ACHN (cell line): Measurements from ENCODE around the gene ARHGEF1.
"Not testable (repeated sequence)": the region's sequence is repeated elsewhere in the genome, so short reads cannot be mapped to it uniquely, and the experiment has no call there.

Experiments used
- DNase-seq: peaks from one replicate; pipeline ENCODE4 v3.0.0-alpha.2; 2015
- in situ Hi-C: cut with HindIII; loops from 2 replicates; pipeline ENCODE4 v1.10.0; 2017; ENCODE audit warnings: low sequenced_read_pairs, low pct_ligation_motif_present, low pct_unique_long_range_greater_than_20kb

ARHGEF1 gene

GRCh38 chr19:41910992-41911888 lies 28.3 kb downstream of the ARHGEF1 start:
- no peak for DNase-seq
- in situ Hi-C loops = no loop called here

GRCh38 chr19:41911889-41912731 lies 29.1 kb downstream of the ARHGEF1 start:
- no peak for DNase-seq
- in situ Hi-C loops = no loop called here

GRCh38 chr19:41912899-41913537 lies 30.0 kb downstream of the ARHGEF1 start:
- in situ Hi-C loops = no loop called here
- no peak for DNase-seq

GRCh38 chr19:41913538-41914423 lies 30.8 kb downstream of the ARHGEF1 start:
- DNase-seq = no peak
- in situ Hi-C loops = no loop called here

GRCh38 chr19:41914424-41914834 lies 31.4 kb downstream of the ARHGEF1 start:
- in situ Hi-C loops, DNase-seq: not testable (repeated sequence)

DNA sequence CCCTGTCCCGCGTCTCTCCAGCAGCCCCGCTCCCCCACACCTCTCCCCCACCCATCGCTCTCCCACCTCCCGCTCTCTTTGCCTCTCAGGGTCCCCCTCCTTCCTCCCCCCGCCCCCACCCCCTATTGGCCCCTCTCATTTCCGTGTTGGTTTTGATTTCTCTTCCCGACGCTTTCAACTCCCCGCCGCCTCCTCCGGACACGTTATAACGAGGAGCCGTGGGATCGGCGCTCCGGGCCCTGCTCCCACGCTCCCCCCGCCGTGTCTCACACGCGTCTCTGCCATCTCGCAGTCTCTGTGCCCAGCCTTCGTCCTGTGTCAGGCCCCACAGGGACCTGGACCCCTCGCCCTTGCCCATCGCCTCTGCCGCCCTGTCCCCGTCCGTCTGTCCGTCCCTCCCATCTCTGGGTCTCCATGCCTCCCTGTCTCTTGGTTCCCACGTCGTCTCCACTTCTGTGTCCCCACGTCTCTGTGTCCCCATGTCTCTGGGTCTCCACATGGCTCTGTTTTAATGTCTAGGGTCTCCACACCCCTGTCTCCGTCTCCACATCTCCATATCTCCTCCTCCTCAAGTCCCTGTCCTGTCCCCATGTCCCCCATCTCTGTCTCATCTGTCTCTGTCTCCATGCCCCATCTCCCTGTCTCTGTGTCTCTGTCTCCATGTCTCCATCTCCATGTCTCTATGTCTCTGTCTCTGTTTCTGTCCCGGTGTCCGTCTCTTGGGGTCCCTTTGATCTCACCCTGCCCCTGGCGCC lies 32.2 kb downstream of the ARHGEF1 start:
- in situ Hi-C loops = no loop called here

GRCh38 chr19:41915776-41916414 lies 32.9 kb downstream of the ARHGEF1 start:
- DNase-seq = no peak
- in situ Hi-C loops = no loop called here

More for the DNA sequence above, 32.2 kb downstream of the ARHGEF1 start:
- no peak for DNase-seq

DNA sequence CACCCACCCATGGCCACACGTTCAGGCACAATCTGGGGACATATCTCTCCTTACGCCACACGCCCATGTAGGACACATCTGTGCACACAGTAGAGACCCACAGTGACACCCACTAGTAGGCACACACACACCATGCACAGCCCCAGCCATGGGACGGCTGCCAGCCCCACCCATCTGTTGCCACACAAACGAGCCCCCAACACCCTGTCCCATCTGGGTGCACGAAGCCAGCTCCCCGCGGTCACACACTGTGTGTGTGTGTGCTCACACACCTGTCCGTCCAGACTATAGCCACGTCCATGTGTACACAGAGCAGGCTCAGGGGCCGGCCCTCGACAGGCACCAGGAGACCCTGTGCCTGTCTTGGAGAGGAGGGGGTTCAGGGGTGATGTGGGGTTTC lies 34.7 kb downstream of the ARHGEF1 start:
- DNase-seq = no peak
- in situ Hi-C loops = no loop called here

GRCh38 chr19:41918095-41918494 lies 35.1 kb downstream of the ARHGEF1 start:
- DNase-seq = no peak
- in situ Hi-C loops = no loop called here

DNA sequence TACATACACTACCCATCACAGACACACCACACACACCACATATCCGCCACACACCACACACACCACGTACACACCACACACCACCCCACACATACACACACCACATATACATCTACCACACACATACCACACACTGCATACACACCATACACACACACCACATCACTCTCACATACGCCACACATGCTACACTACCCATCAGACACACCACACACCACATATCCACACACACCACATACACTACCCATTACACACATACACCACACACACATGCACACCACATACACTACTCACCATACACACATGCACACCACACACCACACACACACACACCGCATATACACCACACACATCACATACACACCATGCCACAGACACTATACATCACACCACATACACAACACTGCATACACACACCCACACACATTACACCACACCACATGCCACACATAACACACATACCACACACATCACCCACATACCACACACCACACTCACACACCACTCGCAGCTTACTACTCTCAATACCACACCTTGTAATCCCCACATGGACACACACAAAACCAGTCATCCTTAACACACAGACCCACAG lies 35.8 kb downstream of the ARHGEF1 start:
- in situ Hi-C loops = no loop called here
- no peak for DNase-seq

GRCh38 chr19:41919948-41920712 lies 37.1 kb downstream of the ARHGEF1 start:
- in situ Hi-C loops = no loop called here
- no peak for DNase-seq

DNA sequence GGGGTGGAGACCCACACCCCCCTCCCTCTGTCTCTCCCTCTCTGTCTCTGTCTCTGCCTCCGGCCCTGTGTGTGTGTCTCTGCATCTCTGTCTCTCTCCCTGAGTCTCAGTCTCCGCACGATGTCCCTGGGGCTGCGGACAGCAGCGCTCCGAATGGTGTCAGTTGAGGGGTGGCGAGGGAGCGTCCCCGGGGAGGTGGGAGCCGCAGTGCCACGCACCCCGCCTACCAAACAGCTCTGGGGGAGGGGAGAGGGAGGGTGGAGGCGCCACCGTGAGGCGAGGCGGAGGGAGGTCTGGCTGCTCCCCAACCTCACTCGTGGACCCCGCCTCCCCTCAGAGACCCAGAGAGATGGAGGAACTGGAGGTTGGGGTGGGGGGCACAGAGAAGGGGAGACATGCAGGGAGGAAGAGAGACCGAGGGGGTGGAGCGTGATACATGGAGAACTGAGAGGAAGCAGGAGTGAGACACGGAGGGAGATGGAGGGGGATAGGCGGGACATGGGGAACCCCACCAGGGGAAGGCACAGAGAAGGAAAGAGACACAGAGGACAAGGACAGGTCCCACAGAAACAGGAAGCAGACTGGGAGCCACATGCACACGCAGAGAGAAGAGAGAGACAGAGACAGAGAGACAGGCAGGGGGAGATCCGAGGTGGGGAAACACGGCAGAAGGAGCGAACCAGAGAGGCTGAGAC lies 38.0 kb downstream of the ARHGEF1 start:
- DNase-seq = no peak
- in situ Hi-C loops = no loop called here

GRCh38 chr19:41921577-41922576 lies 38.9 kb downstream of the ARHGEF1 start:
- no peak for DNase-seq
- in situ Hi-C loops = no loop called here

- in situ Hi-C loops = no loop called here
- DNase-seq = no peak
Observed at GRCh38 chr19:41922585-41922984, 39.6 kb downstream of the ARHGEF1 start.
